Loucy (cell line): ENCODE results near the gene HDAC11.

Source experiments
- H2AFZ ChIP-seq: fragments of 200-600 bp; sonication (generic); 2 replicates; pipeline ENCODE4 v1.6.0; 2016; ENCODE audit warnings: antibody characterized with exemption, mild to moderate bottlenecking, low read length, moderate library complexity
- H3F3A ChIP-seq: fragments of 200-600 bp; 2 replicates; pipeline ENCODE4 v1.6.0; 2016; ENCODE audit warnings: antibody characterized with exemption, low read depth, mild to moderate bottlenecking
- H3K27me3 ChIP-seq: fragments of 200-600 bp; sonication (generic); 2 replicates; pipeline ENCODE4 v1.6.1; 2014; ENCODE audit warnings: low read length, mild to moderate bottlenecking; ENCODE audit not compliant: insufficient read depth, poor library complexity, severe bottlenecking
- H3K36me3 ChIP-seq: fragments of 200-600 bp; sonication (generic); 2 replicates; pipeline ENCODE4 v1.6.1; 2016; ENCODE audit warnings: low read length; ENCODE audit not compliant: insufficient read depth
- H3K4me1 ChIP-seq: fragments of 200-600 bp; sonication (generic); 2 replicates; pipeline ENCODE4 v1.5.1; 2014; ENCODE audit warnings: low read length, mild to moderate bottlenecking; ENCODE audit not compliant: insufficient read depth, poor library complexity, severe bottlenecking
- H3K4me2 ChIP-seq: fragments of 200-600 bp; sonication (generic); 2 replicates; pipeline ENCODE4 v1.6.0; 2014; ENCODE audit warnings: antibody characterized with exemption, low read length, low read depth, mild to moderate bottlenecking; ENCODE audit not compliant: poor library complexity, severe bottlenecking
- H3K4me3 ChIP-seq: fragments of 200-600 bp; sonication (generic); 2 replicates; pipeline ENCODE4 v1.5.1; 2014; ENCODE audit warnings: low read length, mild to moderate bottlenecking, mixed read lengths; ENCODE audit not compliant: poor library complexity, severe bottlenecking
- H3K79me2 ChIP-seq: fragments of 200-600 bp; sonication (generic); 2 replicates; pipeline ENCODE4 v1.6.1; 2014; ENCODE audit warnings: low read length; ENCODE audit not compliant: insufficient read depth
- H3K9ac ChIP-seq: fragments of 200-600 bp; sonication (generic); 2 replicates; pipeline ENCODE4 v1.6.0; 2014; ENCODE audit warnings: mild to moderate bottlenecking, low read depth, low read length, moderate library complexity; ENCODE audit not compliant: poor library complexity, severe bottlenecking
- H3K9me2 ChIP-seq: fragments of 200-600 bp; sonication (generic); replicated peaks from 2 replicates; pipeline ENCODE4 v1.6.1; 2016; ENCODE audit warnings: low read depth, low read length, mixed read lengths
- H3K9me3 ChIP-seq: fragments of 200-600 bp; sonication (generic); 2 replicates; pipeline ENCODE4 v1.6.1; 2014; ENCODE audit warnings: mild to moderate bottlenecking, antibody characterized with exemption, low read length, low read depth; ENCODE audit not compliant: insufficient read depth
- H4K20me1 ChIP-seq: fragments of 200-600 bp; sonication (generic); 2 replicates; pipeline ENCODE4 v1.6.0; 2014; ENCODE audit warnings: antibody characterized with exemption, low read length, mild to moderate bottlenecking; ENCODE audit not compliant: insufficient read depth, poor library complexity, severe bottlenecking
- EZH2phosphoT487 ChIP-seq: fragments of 200-600 bp; IDR thresholded peaks from 2 replicates; pipeline ENCODE4 v1.6.1; 2018; ENCODE audit warnings: antibody characterized with exemption, mild to moderate bottlenecking, moderate library complexity, borderline replicate concordance
- TF ChIP-seq, protein P1 (sequence below): fragments of 200-600 bp; sonication (generic); conservative IDR thresholded peaks from 2 replicates; pipeline ENCODE4 v1.5.1; 2014; ENCODE audit warnings: mild to moderate bottlenecking, antibody characterized with exemption, low read length

The HDAC11 gene

DNA sequence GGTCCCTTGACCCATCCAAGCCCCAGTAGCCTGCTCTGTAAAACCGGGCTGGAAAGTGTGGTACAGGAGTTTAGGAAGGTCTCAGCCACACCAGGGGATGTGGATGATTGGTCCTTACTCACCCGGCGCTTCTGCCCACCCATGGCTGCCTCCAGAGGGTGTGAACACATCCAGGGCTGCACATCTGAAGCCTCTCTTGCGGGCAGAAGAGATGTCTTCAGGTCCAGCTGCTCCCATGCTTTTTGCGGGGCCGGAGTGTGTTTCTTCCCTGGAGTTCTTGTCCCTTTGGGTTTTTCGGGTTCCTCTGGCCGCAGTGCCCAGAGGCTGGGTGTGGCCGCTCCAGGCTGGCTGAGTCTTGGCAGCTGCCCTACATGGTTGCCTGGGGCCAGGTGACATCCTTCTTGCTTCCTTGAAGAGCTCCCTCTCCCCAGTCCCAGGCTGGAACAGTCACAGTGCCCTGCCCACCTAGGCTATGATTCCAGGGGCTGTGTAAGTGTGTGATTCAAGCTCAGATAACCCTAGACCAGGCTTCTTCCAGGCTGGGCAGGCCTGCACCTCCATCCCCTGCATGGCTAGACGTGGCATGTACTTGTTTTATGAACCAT, 33.9 kb downstream of the HDAC11 start:
- Histone ChIP-seq H3F3A (no peaks in the 10 kb centered on the region), H2AFZ (no peak overlapping the region), H4K20me1 (no peaks in the 10 kb centered on the region), H3K9me2 (no peaks in the 10 kb centered on the region), H3K27me3 (no peaks in the 10 kb centered on the region), H3K36me3 (no peaks in the 10 kb centered on the region), H3K9me3 (no peaks in the 10 kb centered on the region), H3K9ac (no peak overlapping the region), H3K4me1 (no peaks in the 10 kb centered on the region), H3K4me2 (no peak overlapping the region), H3K4me3 (no peak overlapping the region), H3K79me2 (no peaks in the 10 kb centered on the region)
- TF ChIP-seq, protein P1, sequence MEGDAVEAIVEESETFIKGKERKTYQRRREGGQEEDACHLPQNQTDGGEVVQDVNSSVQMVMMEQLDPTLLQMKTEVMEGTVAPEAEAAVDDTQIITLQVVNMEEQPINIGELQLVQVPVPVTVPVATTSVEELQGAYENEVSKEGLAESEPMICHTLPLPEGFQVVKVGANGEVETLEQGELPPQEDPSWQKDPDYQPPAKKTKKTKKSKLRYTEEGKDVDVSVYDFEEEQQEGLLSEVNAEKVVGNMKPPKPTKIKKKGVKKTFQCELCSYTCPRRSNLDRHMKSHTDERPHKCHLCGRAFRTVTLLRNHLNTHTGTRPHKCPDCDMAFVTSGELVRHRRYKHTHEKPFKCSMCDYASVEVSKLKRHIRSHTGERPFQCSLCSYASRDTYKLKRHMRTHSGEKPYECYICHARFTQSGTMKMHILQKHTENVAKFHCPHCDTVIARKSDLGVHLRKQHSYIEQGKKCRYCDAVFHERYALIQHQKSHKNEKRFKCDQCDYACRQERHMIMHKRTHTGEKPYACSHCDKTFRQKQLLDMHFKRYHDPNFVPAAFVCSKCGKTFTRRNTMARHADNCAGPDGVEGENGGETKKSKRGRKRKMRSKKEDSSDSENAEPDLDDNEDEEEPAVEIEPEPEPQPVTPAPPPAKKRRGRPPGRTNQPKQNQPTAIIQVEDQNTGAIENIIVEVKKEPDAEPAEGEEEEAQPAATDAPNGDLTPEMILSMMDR, result no peak
- no peak for TF ChIP-seq EZH2phosphoT487

DNA sequence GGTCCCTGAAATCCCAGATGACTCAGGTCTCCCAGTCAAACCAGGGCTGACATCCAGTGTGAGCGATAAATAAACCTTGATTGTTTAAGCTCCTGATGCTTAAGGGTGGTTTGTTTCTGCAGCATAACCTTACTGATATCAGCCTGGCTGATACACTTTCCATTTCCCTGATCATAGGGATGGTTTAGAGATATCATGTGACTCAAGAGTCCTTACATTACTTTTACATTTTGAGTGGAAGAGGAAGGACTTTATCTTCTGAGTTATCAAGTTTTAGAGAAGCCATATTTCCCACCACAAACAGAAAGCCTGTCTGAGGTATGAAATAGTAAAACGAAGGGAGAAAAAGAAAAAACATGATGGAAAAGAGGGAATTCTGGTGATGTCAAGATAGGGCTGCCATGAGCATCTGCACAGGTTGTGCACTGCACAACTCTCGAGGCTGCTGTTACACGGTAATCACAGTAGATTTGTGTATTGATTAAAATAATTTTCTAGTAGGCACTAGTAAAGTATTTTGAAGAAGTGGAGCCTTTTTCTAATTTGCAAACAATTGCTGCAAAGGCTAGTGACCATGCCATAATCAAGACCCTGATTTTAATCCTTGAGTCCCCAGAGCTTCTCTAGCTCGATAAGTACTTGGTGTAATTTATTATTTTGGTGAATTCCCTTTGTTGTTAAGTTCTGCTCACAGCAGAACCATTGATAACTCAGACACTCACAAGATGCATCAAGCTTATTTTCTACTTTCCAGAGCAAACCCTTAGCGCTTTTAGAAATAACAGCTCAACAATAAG, 34.7 kb downstream of the HDAC11 start:
- Histone ChIP-seq H3K4me2 (no peak overlapping the region), H3K9me3 (no peaks in the 10 kb centered on the region), H4K20me1 (no peaks in the 10 kb centered on the region), H3K9ac (no peak overlapping the region), H3K4me3 (no peak overlapping the region), H3K79me2 (no peaks in the 10 kb centered on the region), H3K27me3 (no peaks in the 10 kb centered on the region), H3K36me3 (no peaks in the 10 kb centered on the region), H3K9me2 (no peaks in the 10 kb centered on the region), H3F3A (no peaks in the 10 kb centered on the region), H3K4me1 (no peaks in the 10 kb centered on the region), H2AFZ (no peak overlapping the region)
- TF ChIP-seq, protein P1, result no peak
- TF ChIP-seq EZH2phosphoT487, result no peak

DNA sequence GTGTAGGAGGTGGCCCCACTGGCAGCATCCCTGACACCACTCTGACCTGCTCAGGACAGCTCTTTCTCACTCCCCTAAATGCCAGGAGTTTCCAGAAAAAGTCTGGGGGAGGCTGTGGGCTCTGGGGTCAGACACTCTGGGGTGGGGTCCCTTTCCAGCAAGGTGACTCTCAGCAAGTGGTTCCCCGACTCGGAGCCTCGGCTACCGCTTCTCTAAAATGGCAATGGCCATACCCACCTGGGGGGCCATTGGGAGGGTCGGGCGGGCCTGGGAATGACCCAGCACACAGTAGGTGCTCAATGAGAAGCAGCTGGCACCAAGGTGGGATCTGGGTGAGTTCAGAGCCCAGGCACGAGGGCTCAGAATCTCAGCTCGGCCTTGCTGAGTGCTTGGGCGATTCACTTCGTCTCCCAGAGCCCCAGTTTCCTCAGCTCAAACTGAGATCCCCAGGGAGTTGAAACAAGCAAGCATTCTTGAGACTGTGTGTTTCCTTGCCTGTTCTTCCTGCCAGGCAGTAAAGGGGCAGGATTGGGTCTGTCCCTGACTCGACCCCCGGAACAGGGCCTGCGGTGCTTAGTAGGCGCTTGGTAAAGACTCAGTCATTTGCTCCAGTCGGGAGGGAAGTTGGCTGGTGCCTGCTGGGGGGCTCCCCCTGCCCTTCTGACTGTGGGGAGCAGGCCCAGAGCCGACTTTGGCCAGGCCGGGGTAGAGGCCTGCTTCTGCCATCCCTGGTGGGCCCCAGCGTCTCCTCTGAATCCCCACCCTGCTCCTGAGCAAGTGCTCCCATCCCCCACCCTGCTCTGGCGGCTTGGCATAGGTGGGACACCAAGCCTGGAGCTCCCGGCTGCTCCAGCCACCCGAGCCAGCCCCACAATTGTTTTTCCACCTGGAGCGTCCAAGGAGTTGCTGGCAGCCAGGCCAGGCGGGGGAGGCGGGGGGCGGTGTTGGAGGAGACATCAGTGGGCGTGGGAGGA, 36.0 kb downstream of the HDAC11 start:
- no peaks in the 10 kb centered on the region for H3F3A ChIP-seq
- no peaks in the 10 kb centered on the region for H3K4me1 ChIP-seq
- H3K9ac ChIP-seq, result no peak overlapping the region
- H3K4me2 ChIP-seq, result no peak overlapping the region
- no peaks in the 10 kb centered on the region for H3K27me3 ChIP-seq
- no peak overlapping the region for H3K4me3 ChIP-seq
- no peak overlapping the region for H2AFZ ChIP-seq
- TF ChIP-seq, protein P1, result no peak
- no peak for TF ChIP-seq EZH2phosphoT487
- no peaks in the 10 kb centered on the region for H3K9me3 ChIP-seq
- no peaks in the 10 kb centered on the region for H3K9me2 ChIP-seq
- no peaks in the 10 kb centered on the region for H3K79me2 ChIP-seq
- no peaks in the 10 kb centered on the region for H4K20me1 ChIP-seq
- H3K36me3 ChIP-seq, result no peaks in the 10 kb centered on the region
